ENCODE results near the gene IKZF5. TPM values are rescaled to one million over a fixed set of nuclear protein-coding genes. Genes with fewer than 3 reads are reported as not detected.

Gene IKZF5
- total RNA-seq, 1 experiment from 2014 or later = 17.1 TPM

DNA sequence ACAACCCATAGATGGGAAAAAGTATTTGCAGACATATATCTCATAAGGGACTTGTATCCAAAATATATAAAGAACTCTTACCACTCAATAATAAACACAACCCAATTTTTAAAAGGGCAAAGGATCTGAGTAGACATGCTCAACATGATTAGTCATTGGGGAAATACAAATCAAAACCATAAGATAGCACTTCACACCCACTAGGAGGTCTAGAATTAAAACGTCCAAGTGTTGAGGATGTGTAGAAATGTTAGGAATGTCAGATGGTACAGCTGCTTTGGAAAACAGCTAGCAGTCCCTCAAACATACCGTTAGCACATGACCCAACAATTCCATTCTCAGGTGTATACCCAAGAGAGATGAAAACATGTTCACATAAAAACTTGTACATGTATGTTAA is 20.1 kb downstream of the IKZF5 start:
- CTCF ChIA-PET = no interaction called here
- BruUV-seq (replicated peaks) = no TSS peak
- H3K9ac ChIP-seq (ENCODE audit: low read length) = no peak overlapping the region
- no peaks in the 10 kb centered on the region for H3K27me3 ChIP-seq (ENCODE audit: insufficient read depth, low read length)
- TF ChIP-seq POLR2A (IDR thresholded peaks at IDR 0.05; ENCODE audit: borderline replicate concordance, extremely low read depth, insufficient read depth, insufficient read length) = no peak
- no peak for TF ChIP-seq YY1 (IDR thresholded peaks at IDR 0.05; ENCODE audit: extremely low read depth, insufficient replicate concordance, low read depth, low read length)
- no peak for TF ChIP-seq EZH2 (IDR thresholded peaks at IDR 0.05)
- TF ChIP-seq, protein P1, sequence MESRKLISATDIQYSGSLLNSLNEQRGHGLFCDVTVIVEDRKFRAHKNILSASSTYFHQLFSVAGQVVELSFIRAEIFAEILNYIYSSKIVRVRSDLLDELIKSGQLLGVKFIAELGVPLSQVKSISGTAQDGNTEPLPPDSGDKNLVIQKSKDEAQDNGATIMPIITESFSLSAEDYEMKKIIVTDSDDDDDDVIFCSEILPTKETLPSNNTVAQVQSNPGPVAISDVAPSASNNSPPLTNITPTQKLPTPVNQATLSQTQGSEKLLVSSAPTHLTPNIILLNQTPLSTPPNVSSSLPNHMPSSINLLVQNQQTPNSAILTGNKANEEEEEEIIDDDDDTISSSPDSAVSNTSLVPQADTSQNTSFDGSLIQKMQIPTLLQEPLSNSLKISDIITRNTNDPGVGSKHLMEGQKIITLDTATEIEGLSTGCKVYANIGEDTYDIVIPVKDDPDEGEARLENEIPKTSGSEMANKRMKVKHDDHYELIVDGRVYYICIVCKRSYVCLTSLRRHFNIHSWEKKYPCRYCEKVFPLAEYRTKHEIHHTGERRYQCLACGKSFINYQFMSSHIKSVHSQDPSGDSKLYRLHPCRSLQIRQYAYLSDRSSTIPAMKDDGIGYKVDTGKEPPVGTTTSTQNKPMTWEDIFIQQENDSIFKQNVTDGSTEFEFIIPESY (IDR thresholded peaks at IDR 0.05; ENCODE audit: extremely low read depth, insufficient replicate concordance, low read length) = no peak
- no peak for TF ChIP-seq CEBPB (IDR thresholded peaks at IDR 0.05; ENCODE audit: low read depth)
- no peak for TF ChIP-seq FOSL1 (IDR thresholded peaks at IDR 0.05; ENCODE audit: low read depth)
- H3K79me2 ChIP-seq (ENCODE audit: insufficient read depth, low read length) = no peaks in the 10 kb centered on the region
- H3K4me2 ChIP-seq (ENCODE audit: low read length) = no peak overlapping the region
- no peaks in the 10 kb centered on the region for H3K4me1 ChIP-seq (ENCODE audit: control insufficient read depth in 1 of 2, insufficient read depth in 2 of 2, low read length in 2 of 2)
- no peaks in the 10 kb centered on the region for H3K9me2 ChIP-seq (ENCODE audit: insufficient read depth)
- POLR2A ChIA-PET = no interaction called here
- no peaks in the 10 kb centered on the region for H3K9me3 ChIP-seq (ENCODE audit: control insufficient read depth in 1 of 2, insufficient read depth in 1 of 2, low read depth in 1 of 2, low read length in 2 of 2)
- no peak overlapping the region for H2AFZ ChIP-seq (ENCODE audit: low read depth, low read length, poor library complexity, severe bottlenecking)
- H3K4me3 ChIP-seq (replicated peaks in 1 of 2; ENCODE audit: low read depth in 1 of 2, low read length in 2 of 2) = no peak overlapping the region
- DNase-seq (ENCODE audit: low read depth, low spot score) (no peak), ATAC-seq (no peak)
- no peaks in the 10 kb centered on the region for H4K20me1 ChIP-seq (ENCODE audit: insufficient read depth)
- intact Hi-C loops (cut with micrococcal nuclease) = no loop called here
- RAD21 ChIA-PET (ENCODE audit: low non-redundant PET in 1 of 2, low total read pairs in 2 of 2, uncharacterized antibody in 2 of 2, unreplicated experiment in 2 of 2) = no interaction called here
- H3K27ac ChIP-seq (ENCODE audit: low read depth, low read length) = no peak overlapping the region
- peaks cover 0 to 4% of the 10 kb centered on the region in 2 experiments; a peak in 2 of 4 replicates for H3K36me3 ChIP-seq (ENCODE audit: control insufficient read depth in 1 of 2, insufficient read depth in 2 of 2, low read length in 2 of 2)

GRCh38 chr10:122986335-122986734 is 22.3 kb downstream of the IKZF5 start:
- no peak overlapping the region for H3K9ac ChIP-seq (ENCODE audit: low read length)
- no peak overlapping the region for H2AFZ ChIP-seq (ENCODE audit: low read depth, low read length, poor library complexity, severe bottlenecking)
- ChIA-PET POLR2A (no interaction called here), RAD21 (ENCODE audit: low non-redundant PET in 1 of 2, low total read pairs in 2 of 2, uncharacterized antibody in 2 of 2, unreplicated experiment in 2 of 2) (no interaction called here), CTCF (no interaction called here)
- intact Hi-C loops (cut with micrococcal nuclease) = no loop called here
- no peak overlapping the region for H3K4me2 ChIP-seq (ENCODE audit: low read length)
- no peaks in the 10 kb centered on the region for H4K20me1 ChIP-seq (ENCODE audit: insufficient read depth)
- no TSS peak for BruUV-seq (replicated peaks)
- DNase-seq (ENCODE audit: low read depth, low spot score) (no peak), ATAC-seq (no peak)
- no peaks in the 10 kb centered on the region for H3K9me3 ChIP-seq (ENCODE audit: control insufficient read depth in 1 of 2, insufficient read depth in 1 of 2, low read depth in 1 of 2, low read length in 2 of 2)
- no peaks in the 10 kb centered on the region; a peak in 1 of 4 replicates for H3K36me3 ChIP-seq (ENCODE audit: control insufficient read depth in 1 of 2, insufficient read depth in 2 of 2, low read length in 2 of 2)
- H3K27ac ChIP-seq (ENCODE audit: low read depth, low read length) = no peak overlapping the region
- no peaks in the 10 kb centered on the region for H3K27me3 ChIP-seq (ENCODE audit: insufficient read depth, low read length)
- no peaks in the 10 kb centered on the region for H3K79me2 ChIP-seq (ENCODE audit: insufficient read depth, low read length)
- no peaks in the 10 kb centered on the region for H3K9me2 ChIP-seq (ENCODE audit: insufficient read depth)
- H3K4me3 ChIP-seq (replicated peaks in 1 of 2; ENCODE audit: low read depth in 1 of 2, low read length in 2 of 2) = no peak overlapping the region
- H3K4me1 ChIP-seq (ENCODE audit: control insufficient read depth in 1 of 2, insufficient read depth in 2 of 2, low read length in 2 of 2) = peaks cover 0 to under 1% of the 10 kb centered on the region in 2 experiments; a peak in 1 of 4 replicates
- TF ChIP-seq EZH2 (IDR thresholded peaks at IDR 0.05) (no peak), CBX3 (IDR thresholded peaks at IDR 0.05; ENCODE audit: low read depth) (no peak), CTCF (IDR thresholded peaks at IDR 0.05 in 2 of 3, conservative IDR thresholded peaks at IDR 0.05 in 1 of 3; ENCODE audit: borderline replicate concordance in 1 of 3, insufficient read depth in 1 of 3, low read depth in 2 of 3, low read length in 2 of 3) (no peak), SP1 (IDR thresholded peaks at IDR 0.05; ENCODE audit: low read depth) (no peak), POLR2A (IDR thresholded peaks at IDR 0.05; ENCODE audit: borderline replicate concordance, extremely low read depth, insufficient read depth, insufficient read length) (no peak), JUND (IDR thresholded peaks at IDR 0.05) (no peak), ZFX (IDR thresholded peaks at IDR 0.05) (no peak), RAD21 (IDR thresholded peaks at IDR 0.05; ENCODE audit: low read depth) (no peak), CEBPB (IDR thresholded peaks at IDR 0.05; ENCODE audit: low read depth) (no peak), EGR1 (IDR thresholded peaks at IDR 0.05; ENCODE audit: low read depth) (no peak), YY1 (IDR thresholded peaks at IDR 0.05; ENCODE audit: extremely low read depth, insufficient replicate concordance, low read depth, low read length) (no peak), POLR2AphosphoS5 (IDR thresholded peaks at IDR 0.05; ENCODE audit: low read depth, low read length) (no peak)
- TF ChIP-seq, protein P1 (IDR thresholded peaks at IDR 0.05; ENCODE audit: extremely low read depth, insufficient replicate concordance, low read length) = no peak
- TF ChIP-seq, protein P2, sequence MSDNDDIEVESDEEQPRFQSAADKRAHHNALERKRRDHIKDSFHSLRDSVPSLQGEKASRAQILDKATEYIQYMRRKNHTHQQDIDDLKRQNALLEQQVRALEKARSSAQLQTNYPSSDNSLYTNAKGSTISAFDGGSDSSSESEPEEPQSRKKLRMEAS (IDR thresholded peaks at IDR 0.05) = no peak

All from HCT116 (cell line).